ENCODE data around the gene CCNE1. TPM values are rescaled to one million over a fixed set of nuclear protein-coding genes. Genes with fewer than 3 reads are reported as not detected.

CCNE1 gene
- polyA plus RNA-seq, 4 donors: 8.3 to 10.6 (median 9.6) TPM

DNA sequence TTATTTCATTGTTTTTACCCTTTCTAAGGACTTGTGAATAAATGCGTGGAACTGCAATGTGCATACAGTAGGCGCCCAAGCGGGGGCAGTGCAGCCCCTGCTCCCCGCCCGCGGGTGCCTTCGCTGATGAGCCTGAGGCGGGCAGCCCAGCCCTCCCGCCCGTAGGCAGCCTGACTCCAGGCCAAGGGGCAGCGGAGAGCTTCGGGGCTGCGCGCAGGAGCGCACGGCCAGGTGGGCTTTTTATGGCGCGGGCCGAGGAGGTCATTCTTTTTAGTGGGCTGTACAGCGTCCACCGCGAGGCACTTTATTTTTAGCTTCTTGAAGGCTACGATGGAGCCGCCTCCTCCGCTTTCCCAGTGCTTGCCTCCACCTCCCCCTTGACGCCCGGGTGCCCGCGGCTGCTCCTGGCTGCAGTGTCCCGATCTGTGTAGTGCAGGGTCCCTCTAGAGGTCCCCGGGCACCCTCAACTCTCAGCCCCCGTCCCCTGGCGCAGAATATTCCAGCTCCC, 60.5 kb downstream of the CCNE1 start:
- DNase-seq (ENCODE audit: low read depth in 4 of 4, low spot score in 3 of 4): no peak

DNA sequence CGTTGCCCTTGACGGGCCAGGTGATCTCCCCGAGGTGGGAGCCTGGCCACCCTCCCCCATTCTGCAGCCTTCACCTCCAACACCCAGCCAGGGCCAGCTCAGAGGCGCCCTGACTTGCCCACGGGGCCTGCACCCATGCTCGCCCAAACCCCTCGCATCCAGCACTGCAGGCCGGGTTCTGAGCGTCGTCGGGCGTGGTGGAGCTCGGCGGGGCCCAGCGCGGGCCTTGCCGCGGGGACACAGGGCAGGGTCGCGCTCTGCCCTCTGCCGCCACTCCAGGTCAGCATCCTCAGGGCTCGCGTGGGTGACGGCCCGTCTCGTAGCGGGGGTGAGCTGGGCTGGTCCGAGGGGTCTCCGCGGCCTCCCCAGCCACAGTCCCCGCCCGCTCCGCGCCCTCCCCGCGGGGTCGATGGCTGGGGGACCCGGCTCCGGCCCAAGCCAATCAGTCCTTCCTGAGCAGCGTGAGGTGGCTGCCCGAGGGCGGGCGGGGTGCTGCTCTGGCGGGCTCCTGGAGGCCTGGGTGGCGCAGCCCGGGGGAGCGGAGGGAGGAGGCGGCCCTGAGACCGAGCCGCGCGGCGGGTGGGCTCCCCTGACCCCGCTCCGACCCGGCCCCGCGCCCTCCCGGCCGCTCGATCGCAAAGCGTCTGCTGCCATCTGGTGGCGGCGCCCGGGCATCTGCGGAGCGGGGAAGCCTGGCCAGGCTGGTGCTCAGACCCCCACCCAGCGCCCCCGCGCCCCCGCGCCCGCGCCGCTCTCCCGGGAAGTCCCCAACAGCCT, 61.4 kb downstream of the CCNE1 start:
- no peak for DNase-seq (ENCODE audit: low read depth in 4 of 4, low spot score in 3 of 4)

Other genes with a start within 250 kb of the CCNE1 start
- 10 to 100 TPM; 53.3 to 72.5 (median 61.8) TPM for gene POP4, start 205.7 kb upstream of the CCNE1 start, polyA plus RNA-seq (ENCODE audit: insufficient read length in 4 of 4)
- gene PLEKHF1, start 146.5 kb upstream of the CCNE1 start, polyA plus RNA-seq (ENCODE audit: insufficient read length in 4 of 4): 1 to 10 TPM; 1.2 to 3.3 (median 1.8) TPM
- 10 to 100 TPM; 22.4 to 29.3 (median 25.9) TPM for gene C19orf12, start 96.7 kb upstream of the CCNE1 start, polyA plus RNA-seq (ENCODE audit: insufficient read length in 4 of 4)
- gene URI1, start 130.2 kb downstream of the CCNE1 start, polyA plus RNA-seq (ENCODE audit: insufficient read length in 4 of 4): 100 to 1,000 TPM in 2 of 4 donors, 10 to 100 TPM in 2; 81.6 to 127 (median 105) TPM